Measurements from ENCODE around the gene PKP1. TPM values are rescaled to one million over a fixed set of nuclear protein-coding genes. Genes with fewer than 3 reads are reported as not detected.

Gene PKP1
- total RNA-seq, 6 experiments from 2014 or later: not detected

DNA sequence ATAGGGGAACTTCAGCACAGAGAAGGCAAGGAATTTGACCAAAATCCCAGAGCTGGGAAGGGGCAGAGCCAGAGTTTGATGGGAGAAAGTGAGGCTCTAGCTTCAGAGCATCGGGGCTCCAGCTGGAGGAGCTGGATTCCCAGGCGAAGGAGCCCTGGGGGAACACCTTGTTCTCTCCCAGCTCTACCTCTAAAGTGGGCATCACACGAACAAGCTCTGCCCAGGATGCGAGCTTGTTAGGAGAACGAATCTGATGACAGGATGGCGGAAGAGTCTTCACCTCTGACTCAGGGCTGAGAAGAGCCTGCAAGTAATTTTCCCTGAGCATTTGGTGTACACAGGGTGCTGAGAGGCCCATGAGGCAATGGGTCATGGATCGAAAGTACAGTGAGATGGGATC, 72.2 kb downstream of the PKP1 start:
- no peak overlapping the region for H3K4me3 ChIP-seq
- no peaks in the 10 kb centered on the region for H3K9me3 ChIP-seq
- no peak for TF ChIP-seq CTCF (IDR thresholded peaks at IDR 0.05)
- TF ChIP-seq POLR2A (IDR thresholded peaks at IDR 0.05): no peak
- no peaks in the 10 kb centered on the region for H3K27me3 ChIP-seq
- WGBS (ENCODE audit: insufficient coverage, low coverage, low lambda C conversion rate, missing lambda C conversion rate): 78% methylated on average over 2 of the region's 7 CpGs
- ATAC-seq: no peak
- no peaks in the 10 kb centered on the region for H3K36me3 ChIP-seq
- intact Hi-C loops (cut with DNase I): loop anchor here in 1 of 2 donors (5.0 kb wide), 1 partner anchor 103 kb away; no protein-coding TSS in a partner anchor
- peak in 2 of 3 donors; percentile 6 to 8 for DNase-seq
- no peaks in the 10 kb centered on the region for H3K4me1 ChIP-seq
- H3K27ac ChIP-seq: no peak overlapping the region

DNA sequence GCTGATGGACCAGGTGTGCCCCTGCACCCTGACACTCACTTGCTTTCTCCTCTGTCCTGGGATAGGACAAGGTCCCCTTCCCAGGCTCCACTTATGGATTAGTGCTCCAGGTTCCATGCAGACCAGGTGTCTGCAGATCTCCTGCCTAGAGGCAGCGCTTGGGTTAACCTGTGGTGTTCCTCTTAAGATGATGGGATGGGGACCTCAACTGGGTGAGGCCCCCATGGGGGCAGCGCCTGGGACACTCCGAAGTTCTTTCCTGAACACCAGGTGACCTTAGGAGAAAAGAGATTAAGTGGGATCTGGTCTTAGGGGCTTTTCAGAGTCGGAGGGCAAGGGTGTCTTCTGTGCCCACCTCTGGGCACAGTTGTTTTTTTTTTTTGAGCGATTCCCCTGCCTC, 72.9 kb downstream of the PKP1 start:
- no peak overlapping the region for H3K27ac ChIP-seq
- ATAC-seq (no peak), DNase-seq (peak in 2 of 3 donors; percentile 6 to 42)
- H3K4me1 ChIP-seq: no peaks in the 10 kb centered on the region
- H3K36me3 ChIP-seq: no peaks in the 10 kb centered on the region
- no peak overlapping the region for H3K4me3 ChIP-seq
- WGBS (ENCODE audit: insufficient coverage, low coverage, low lambda C conversion rate, missing lambda C conversion rate): 76% methylated on average over 4 of the region's 5 CpGs
- no peaks in the 10 kb centered on the region for H3K9me3 ChIP-seq
- H3K27me3 ChIP-seq: no peaks in the 10 kb centered on the region
- intact Hi-C loops (cut with DNase I): loop anchor here in 1 of 2 donors (5.0 kb wide), 1 partner anchor 104 kb away; no protein-coding TSS in a partner anchor
- TF ChIP-seq POLR2A (IDR thresholded peaks at IDR 0.05) (no peak), CTCF (IDR thresholded peaks at IDR 0.05) (no peak)

DNA sequence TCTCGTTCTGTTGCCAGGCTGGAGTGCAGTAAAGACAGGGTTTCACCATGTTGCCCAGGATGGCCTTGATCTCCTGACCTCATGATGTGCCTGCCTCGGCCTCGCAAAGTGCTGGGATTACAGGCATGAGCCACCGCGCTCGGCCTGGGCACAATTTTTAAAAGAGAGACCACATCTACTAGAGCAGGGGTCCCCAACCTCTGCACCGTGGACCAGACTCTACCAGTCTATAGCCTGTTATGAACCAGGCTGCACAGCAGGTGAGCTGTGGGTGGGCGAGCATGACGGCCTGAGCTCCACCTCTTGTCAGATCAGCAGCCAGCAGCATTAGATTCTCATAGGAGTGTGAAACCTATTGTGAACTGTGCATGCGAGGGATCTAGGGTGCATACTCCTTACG, 73.4 kb downstream of the PKP1 start:
- intact Hi-C loops (cut with DNase I): loop anchor here in 1 of 2 donors (5.0 kb wide), 1 partner anchor 104 kb away; no protein-coding TSS in a partner anchor
- Histone ChIP-seq H3K9me3 (no peaks in the 10 kb centered on the region), H3K27me3 (no peaks in the 10 kb centered on the region), H3K4me3 (no peak overlapping the region), H3K27ac (no peak overlapping the region), H3K4me1 (no peaks in the 10 kb centered on the region), H3K36me3 (no peaks in the 10 kb centered on the region)
- DNase-seq: peak in 2 of 3 donors; percentile 6 to 24
- 92% methylated on average over 6 of the region's 11 CpGs for WGBS (ENCODE audit: insufficient coverage, low coverage, low lambda C conversion rate, missing lambda C conversion rate)
- no peak for ATAC-seq
- TF ChIP-seq POLR2A (IDR thresholded peaks at IDR 0.05): no peak
- no peak for TF ChIP-seq CTCF (IDR thresholded peaks at IDR 0.05)

DNA sequence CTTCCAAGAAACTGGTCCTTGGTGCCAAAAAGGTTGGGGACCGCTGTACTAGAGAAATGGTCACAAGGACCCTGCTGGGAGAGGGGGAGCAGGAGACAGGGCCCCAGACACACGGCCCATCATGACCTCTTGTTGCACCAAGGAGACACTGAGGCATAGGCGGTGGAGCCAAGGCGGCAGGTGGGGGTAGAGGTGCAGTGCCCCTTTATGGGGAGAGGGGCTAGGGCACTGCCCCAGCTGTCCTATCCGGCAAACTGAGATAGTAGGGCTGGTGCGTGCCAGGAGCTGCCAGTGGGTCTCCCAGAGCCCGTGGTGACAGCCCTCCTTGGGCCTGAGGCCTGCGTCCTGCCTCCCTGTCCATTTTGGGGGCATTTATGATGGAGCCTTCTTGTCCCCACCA, 73.9 kb downstream of the PKP1 start:
- Histone ChIP-seq H3K27ac (no peak overlapping the region), H3K9me3 (no peaks in the 10 kb centered on the region), H3K36me3 (no peaks in the 10 kb centered on the region), H3K4me3 (no peak overlapping the region), H3K27me3 (no peaks in the 10 kb centered on the region), H3K4me1 (no peaks in the 10 kb centered on the region)
- 83% methylated on average over 1 of the region's 8 CpGs for WGBS (ENCODE audit: insufficient coverage, low coverage, low lambda C conversion rate, missing lambda C conversion rate)
- intact Hi-C loops (cut with DNase I): loop anchor here in 1 of 2 donors (5.0 kb wide), 1 partner anchor 105 kb away; no protein-coding TSS in a partner anchor
- ATAC-seq (no peak), DNase-seq (peak in 2 of 3 donors; percentile 7 to 30)
- TF ChIP-seq POLR2A (IDR thresholded peaks at IDR 0.05) (no peak), CTCF (IDR thresholded peaks at IDR 0.05) (no peak)
